ENCODE data around the gene CTDP1.

- TF ChIP-seq POLR2AphosphoS5 (IDR thresholded peaks at IDR 0.05; ENCODE audit: low read depth, low read length) (no peak), SIN3A (IDR thresholded peaks at IDR 0.05; ENCODE audit: borderline replicate concordance, insufficient read depth, low read length) (no peak)
Observed at GRCh38 chr18:79684283-79684631, 4.7 kb downstream of the CTDP1 start.
